ENCODE data around the gene PRKCE.

GRCh38 chr2:45696708-45697107 is 45.2 kb downstream of the PRKCE start:
- TF ChIP-seq CTCF (IDR thresholded peaks at IDR 0.05) (no peak), POLR2A (IDR thresholded peaks at IDR 0.05) (no peak), POLR2AphosphoS5 (IDR thresholded peaks at IDR 0.05) (no peak)

All from sigmoid colon (tissue), 4 donors.